GM23248 (cell line): ENCODE results near the gene SF3A1. TPM values are rescaled to one million over a fixed set of nuclear protein-coding genes. Genes with fewer than 3 reads are reported as not detected.

Experiments used
- DNase-seq: peaks from one replicate; pipeline ENCODE4 v3.0.0-alpha.2; 2015
- H2AFZ ChIP-seq: fragments of 200-600 bp; sonication (generic); 2 replicates; pipeline ENCODE4 v1.6.1; 2016; ENCODE audit warnings: antibody characterized with exemption
- H3F3A ChIP-seq: fragments of 200-600 bp; sonication (generic); 2 replicates; pipeline ENCODE4 v1.6.1; 2016; ENCODE audit warnings: mild to moderate bottlenecking, antibody characterized with exemption, mixed run types; ENCODE audit not compliant: insufficient read depth
- H3K27ac ChIP-seq: fragments of 200-600 bp; sonication (generic); 2 replicates; pipeline ENCODE4 v1.5.1; 2016; ENCODE audit warnings: mild to moderate bottlenecking
- H3K27me3 ChIP-seq: fragments of 200-600 bp; sonication (generic); replicated peaks from 2 replicates; pipeline ENCODE4 v1.6.1; 2016; ENCODE audit warnings: mild to moderate bottlenecking; ENCODE audit not compliant: insufficient read depth
- H3K36me3 ChIP-seq: fragments of 200-600 bp; sonication (generic); 2 replicates; pipeline ENCODE4 v1.6.1; 2016; ENCODE audit warnings: low read depth, mild to moderate bottlenecking
- H3K4me1 ChIP-seq: fragments of 200-600 bp; sonication (generic); 2 replicates; pipeline ENCODE4 v1.6.1; 2016; ENCODE audit warnings: mild to moderate bottlenecking; ENCODE audit not compliant: insufficient read depth
- H3K4me2 ChIP-seq: fragments of 200-600 bp; sonication (generic); one replicate; pipeline ENCODE4 v1.6.1; 2016; ENCODE audit warnings: mild to moderate bottlenecking; ENCODE audit not compliant: unreplicated experiment
- H3K4me3 ChIP-seq: fragments of 200-600 bp; sonication (generic); 2 replicates; pipeline ENCODE4 v1.5.1; 2016; ENCODE audit warnings: mild to moderate bottlenecking
- H3K79me2 ChIP-seq: fragments of 200-600 bp; sonication (generic); 2 replicates; pipeline ENCODE4 v1.6.1; 2016; ENCODE audit warnings: mild to moderate bottlenecking; ENCODE audit not compliant: insufficient read depth
- H3K9ac ChIP-seq: fragments of 200-600 bp; sonication (generic); 2 replicates; pipeline ENCODE4 v1.6.1; 2016; ENCODE audit warnings: mild to moderate bottlenecking
- H3K9me2 ChIP-seq: fragments of 200-600 bp; sonication (generic); 2 replicates; pipeline ENCODE4 v1.6.1; 2016; ENCODE audit warnings: mixed run types, mild to moderate bottlenecking, moderate library complexity; ENCODE audit not compliant: insufficient read depth
- H3K9me3 ChIP-seq: fragments of 200-600 bp; sonication (generic); one replicate; pipeline ENCODE4 v1.6.1; 2017; ENCODE audit warnings: low read depth
- H4K20me1 ChIP-seq: fragments of 200-600 bp; sonication (generic); 2 replicates; pipeline ENCODE4 v1.6.0; 2016; ENCODE audit not compliant: insufficient read depth
- EZH2 ChIP-seq: fragments of 200-600 bp; sonication (generic); IDR thresholded peaks from 2 replicates; pipeline ENCODE4 v1.6.1; 2018; ENCODE audit warnings: antibody characterized with exemption, mild to moderate bottlenecking; ENCODE audit not compliant: insufficient read depth, poor library complexity, severe bottlenecking
- EZH2phosphoT487 ChIP-seq: fragments of 200-600 bp; sonication (generic); IDR thresholded peaks from 2 replicates; pipeline ENCODE4 v1.6.1; 2018; ENCODE audit warnings: antibody characterized with exemption, moderate library complexity, mild to moderate bottlenecking, low read depth; ENCODE audit not compliant: insufficient read depth
- WGBS, 2 experiments: methylation state at CpG; one replicate each; pipeline ENCODE4 v1.1.6; 2015 to 2017; ENCODE audit warnings: low lambda C conversion rate in 2 of 2, low coverage in 1 of 2; ENCODE audit errors: missing lambda C conversion rate in 2 of 2; 5-methylcytosine and 5-hydroxymethylcytosine counted together
- in situ Hi-C: fragments of 300-500 bp; cut with MboI; formaldehyde crosslinking; loops from 2 replicates; pipeline ENCODE4 v1.15.0; 2020
- polyA plus RNA-seq: library from polyadenylated mRNA; unstranded; fragments of >200 nt; fragmentation: Nextera tagmentation; extraction: Ambion mirVana; gene quantifications from 2 replicates; pipeline ENCODE4 v1.2.1, GENCODE V29; 2016
- total RNA-seq: library from RNA; depleted of rRNA; stranded (reverse); fragments of >200 nt; shearing (Covaris generic); gene quantifications from 2 replicates; pipeline ENCODE4 v1.2.3, GENCODE V29; 2014

The SF3A1 gene
- total and polyA plus RNA-seq, 2 experiments from 2014 or later, result 12.9 to 75.0 TPM

DNA sequence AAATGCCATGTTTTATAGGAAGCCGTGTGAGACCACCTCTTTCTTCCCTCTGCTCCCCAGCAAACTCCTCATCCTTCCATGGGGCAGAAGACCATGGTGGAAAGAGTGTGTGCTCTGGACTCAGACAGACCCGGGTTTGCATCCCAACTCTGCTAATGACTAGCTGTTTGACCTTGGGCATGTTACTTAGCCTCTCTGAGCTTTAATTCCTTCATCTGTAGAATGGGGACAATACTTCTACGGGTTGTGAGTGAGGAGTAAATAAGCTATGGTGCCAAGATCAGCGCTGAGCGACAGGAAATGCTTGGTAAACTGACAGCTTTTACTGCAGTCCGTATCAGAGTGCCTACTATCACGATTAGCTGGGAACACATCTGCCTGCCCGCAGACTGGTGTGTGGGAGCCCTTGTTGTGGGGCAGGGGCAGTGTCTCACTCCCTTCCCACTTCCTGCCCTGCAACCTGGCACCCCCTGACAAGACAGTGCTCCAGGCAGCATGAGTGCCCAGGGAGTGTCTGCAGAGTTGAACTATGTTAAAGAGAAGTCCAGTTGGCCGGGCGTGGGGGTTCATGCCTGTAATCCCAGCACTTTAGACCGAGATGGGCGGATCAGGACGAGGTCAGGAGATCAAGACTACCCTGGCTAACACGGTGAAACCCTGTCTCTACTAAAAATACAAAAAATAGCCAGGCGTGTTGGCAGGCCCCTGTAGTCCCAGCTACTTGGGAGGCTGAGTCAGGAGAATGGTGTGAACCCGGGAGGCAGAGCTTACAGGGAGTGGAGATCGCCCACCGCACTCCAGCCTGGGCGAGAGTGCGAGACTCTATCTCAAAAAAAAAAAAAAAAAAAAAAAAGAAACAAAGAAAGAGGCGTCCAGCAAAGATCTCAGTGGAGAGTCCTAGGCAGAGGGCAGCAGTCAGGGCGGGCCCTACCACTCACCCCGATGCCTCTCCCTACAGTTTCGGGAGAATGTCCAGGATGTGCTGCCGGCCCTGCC, 42.3 kb upstream of the SF3A1 start:
- Histone ChIP-seq H3K36me3 (no peaks in the 10 kb centered on the region), H3K27me3 (no peaks in the 10 kb centered on the region), H3K4me2 (peak overlapping the region; percentile 92), H3K27ac (peak overlapping the region; percentile 65), H3F3A (peaks cover 8% of the 10 kb centered on the region), H3K9me3 (no peaks in the 10 kb centered on the region), H2AFZ (no peak overlapping the region), H4K20me1 (no peaks in the 10 kb centered on the region), H3K9me2 (no peaks in the 10 kb centered on the region), H3K79me2 (peaks cover 76% of the 10 kb centered on the region), H3K4me1 (peaks cover 34% of the 10 kb centered on the region), H3K4me3 (peak overlapping the region; percentile 86), H3K9ac (peak overlapping the region; percentile 89)
- in situ Hi-C loops, result loop anchor here (10.0 kb wide), 1 partner anchor 294 kb away; no protein-coding TSS in a partner anchor
- WGBS, 2 experiments, result 10 to 11% methylated on average over 25 of the region's 25 CpGs
- TF ChIP-seq EZH2phosphoT487 (no peak), EZH2 (no peak)
- peak; percentile 61 for DNase-seq

DNA sequence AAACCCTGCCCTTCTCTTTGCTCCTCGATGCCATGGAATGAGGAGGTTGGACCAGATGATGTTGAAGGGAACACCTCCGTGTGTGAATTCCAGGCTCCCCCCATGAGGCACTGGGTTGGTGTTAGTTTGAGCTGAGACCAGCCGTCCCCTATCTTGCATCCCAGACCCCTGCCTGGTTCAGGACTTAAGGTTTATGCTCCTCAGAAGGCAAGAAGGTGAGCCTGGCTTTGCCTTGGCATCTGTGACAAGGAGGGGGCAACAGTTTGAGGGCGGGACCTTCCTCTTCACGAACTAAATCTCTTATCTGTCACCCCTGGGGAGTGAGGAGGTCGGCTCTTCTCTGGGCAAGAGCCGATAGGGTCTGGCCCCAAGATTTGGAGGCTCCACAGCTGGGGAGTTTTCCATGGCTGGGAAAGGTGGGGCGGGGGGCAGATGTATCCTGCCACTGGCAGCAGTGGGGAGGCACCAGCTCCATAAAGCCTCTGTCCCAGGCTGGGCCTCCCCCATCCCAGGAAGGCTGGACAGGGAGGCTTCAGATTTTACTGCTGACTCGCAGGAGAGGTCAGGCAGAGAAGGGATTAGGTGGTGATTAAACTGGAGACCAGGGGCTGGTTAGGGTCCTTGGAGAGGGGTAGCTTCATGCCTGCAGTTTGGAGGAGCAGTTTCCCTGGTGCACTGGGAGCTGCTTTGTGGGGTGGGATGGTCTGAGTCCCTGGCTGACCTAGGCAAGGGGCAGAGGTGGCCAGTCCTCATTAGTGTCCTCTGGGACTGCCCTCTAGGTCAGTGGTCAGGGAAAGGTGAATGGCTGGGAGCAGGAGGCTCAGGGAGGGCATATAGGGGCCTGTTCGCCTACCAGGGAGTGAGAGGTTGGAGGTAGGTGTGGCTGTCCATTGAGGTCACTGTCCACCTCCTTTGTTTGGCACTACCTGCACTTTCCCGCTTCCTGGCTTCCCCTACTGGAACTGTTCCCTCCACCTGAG, 41.3 kb upstream of the SF3A1 start:
- peaks cover 69% of the 10 kb centered on the region for H3K79me2 ChIP-seq
- H3K4me3 ChIP-seq, result peak overlapping the region; percentile 86
- H3F3A ChIP-seq, result peaks cover 8% of the 10 kb centered on the region
- no peaks in the 10 kb centered on the region for H3K36me3 ChIP-seq
- DNase-seq, result peak; percentile 46
- peak overlapping the region; percentile 89 for H3K9ac ChIP-seq
- no peaks in the 10 kb centered on the region for H4K20me1 ChIP-seq
- in situ Hi-C loops, result loop anchor here (10.0 kb wide), 1 partner anchor 293 kb away; no protein-coding TSS in a partner anchor
- peak overlapping the region; percentile 65 for H3K27ac ChIP-seq
- WGBS, 2 experiments, result 26 to 28% methylated on average over 11 of the region's 11 CpGs
- peak overlapping the region; percentile 82; the same call in 1 of the 2 replicates for H2AFZ ChIP-seq
- peaks cover 34% of the 10 kb centered on the region for H3K4me1 ChIP-seq
- H3K27me3 ChIP-seq, result no peaks in the 10 kb centered on the region
- no peak for TF ChIP-seq EZH2phosphoT487
- no peak for TF ChIP-seq EZH2
- H3K4me2 ChIP-seq, result peak overlapping the region; percentile 92
- no peaks in the 10 kb centered on the region for H3K9me3 ChIP-seq
- H3K9me2 ChIP-seq, result no peaks in the 10 kb centered on the region

DNA sequence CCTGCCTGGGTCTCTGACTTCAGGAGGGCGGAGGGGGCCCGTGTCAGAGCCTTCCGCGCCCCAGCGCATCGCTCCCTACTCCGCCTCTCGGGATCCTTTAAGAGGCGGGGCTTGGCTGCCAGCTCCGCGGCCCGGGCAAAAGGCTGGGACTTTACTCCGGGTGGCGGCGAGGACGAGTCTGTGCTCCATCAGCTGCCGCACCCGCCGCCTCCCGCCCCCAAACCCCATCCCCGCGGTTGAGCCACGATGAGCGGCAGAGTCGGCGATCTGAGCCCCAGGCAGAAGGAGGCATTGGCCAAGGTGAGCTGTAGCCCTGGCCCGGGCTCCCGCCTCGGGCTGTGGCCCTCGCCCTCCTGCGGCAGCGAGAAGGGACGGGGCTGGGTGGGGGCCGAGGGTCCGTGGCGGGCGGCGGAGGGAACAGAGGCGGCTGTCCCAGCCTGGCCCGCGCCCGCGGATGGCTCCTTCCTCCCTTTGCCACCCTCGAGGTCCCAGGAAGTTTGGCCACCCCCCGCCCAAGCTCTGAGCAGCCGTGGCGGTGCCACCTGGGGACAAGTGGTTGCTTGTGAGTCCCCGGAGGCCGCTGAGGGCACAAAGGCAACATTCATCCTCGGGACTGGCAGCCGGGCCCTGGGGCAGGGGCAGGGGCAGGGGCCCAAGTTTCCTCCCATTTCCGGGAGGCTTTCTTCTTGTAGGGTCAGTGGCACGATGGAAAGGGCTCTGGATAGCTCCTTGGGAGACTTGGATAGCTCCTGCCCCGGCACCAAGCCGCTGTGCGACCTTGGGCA, 40.4 kb upstream of the SF3A1 start, which contains the start of gene SEC14L2:
TSS of gene SEC14L2 (plus strand) at position 148 of the 785 bp plus-strand sequence. CDS start at position 247, 99 bp downstream.
- Histone ChIP-seq H2AFZ (peak within 1 kb of the TSS; percentile 82), H3K4me3 (peak within 1 kb of the TSS; percentile 86), H3K4me2 (peak within 1 kb of the TSS; percentile 92), H3K27me3 (no peaks in the 10 kb centered on the region), H3F3A (peaks cover 8% of the 10 kb centered on the region), H3K9ac (peak within 1 kb of the TSS; percentile 89), H3K9me3 (no peaks in the 10 kb centered on the region), H3K36me3 (no peaks in the 10 kb centered on the region), H3K27ac (peak within 1 kb of the TSS; percentile 65), H3K9me2 (no peaks in the 10 kb centered on the region), H4K20me1 (no peaks in the 10 kb centered on the region), H3K4me1 (peaks cover 33% of the 10 kb centered on the region), H3K79me2 (peaks cover 60% of the 10 kb centered on the region)
- TF ChIP-seq EZH2phosphoT487 (no peak), EZH2 (no peak)
- WGBS, 2 experiments, result 1 to 3% methylated on average over 40 to 54 of the region's 56 CpGs
- in situ Hi-C loops, result loop anchor here (10.0 kb wide), 1 partner anchor 292 kb away; no protein-coding TSS in a partner anchor
- peak; percentile 84 for DNase-seq
